Keratinocyte (primary cell): ENCODE measurements around the gene KRTAP4-6. TPM values are rescaled to one million over a fixed set of nuclear protein-coding genes. Genes with fewer than 3 reads are reported as not detected.

Experiments
- DNase-seq: peaks from one replicate; pipeline ENCODE4 v3.0.0-alpha.2; 2011; ENCODE audit warnings: low read depth, missing footprints, low spot score
- FAIRE-seq: peaks from 2 replicates; lab custom pipeline; 2011; peaks lifted over from hg19 to GRCh38; lab: Jason Lieb, UNC
- H2AFZ ChIP-seq: 2 replicates; pipeline ENCODE4 v1.6.0; 2012; ENCODE audit warnings: low read length, control low read depth, inconsistent platforms; ENCODE audit not compliant: control insufficient read depth
- H3K27ac ChIP-seq: 2 replicates; pipeline ENCODE4 v1.5.1; 2011; ENCODE audit warnings: low read length; ENCODE audit not compliant: control insufficient read depth, insufficient read depth
- H3K27me3 ChIP-seq: 3 replicates; pipeline ENCODE4 v1.6.0; 2011; ENCODE audit warnings: low read length; ENCODE audit not compliant: control insufficient read depth, insufficient read depth; ENCODE audit errors: extremely low read depth
- H3K36me3 ChIP-seq, 2 experiments: 2 replicates in 1 of 2; 3 replicates in 1 of 2; pipeline ENCODE4 v1.5.1; 2011; ENCODE audit warnings: low read length in 2 of 2, mild to moderate bottlenecking in 1 of 2; ENCODE audit not compliant: control insufficient read depth in 2 of 2, insufficient read depth in 2 of 2; ENCODE audit errors: extremely low read depth in 1 of 2
- H3K4me1 ChIP-seq: 3 replicates; pipeline ENCODE4 v1.5.1; 2011; ENCODE audit warnings: low read length; ENCODE audit not compliant: control insufficient read depth, insufficient read depth; ENCODE audit errors: extremely low read depth
- H3K4me2 ChIP-seq: 3 replicates; pipeline ENCODE4 v1.6.0; 2011; ENCODE audit warnings: low read depth, low read length; ENCODE audit not compliant: control insufficient read depth, insufficient read depth; ENCODE audit errors: extremely low read depth
- H3K4me3 ChIP-seq, 3 experiments: fragments of 200-600 bp in 1 of 3; sonication (generic) in 1 of 3; 2 replicates in 2 of 3; 3 replicates in 1 of 3; pipeline ENCODE4 v1.5.1; 2011 to 2016; ENCODE audit warnings: low read length in 3 of 3, mild to moderate bottlenecking in 3 of 3, control low read depth in 2 of 3, inconsistent platforms in 1 of 3, low read depth in 1 of 3, mixed read lengths in 1 of 3, mixed run types in 1 of 3, moderate library complexity in 1 of 3; ENCODE audit not compliant: control insufficient read depth in 2 of 3, insufficient read depth in 2 of 3; ENCODE audit errors: extremely low read depth in 1 of 3
- H3K79me2 ChIP-seq: 2 replicates; pipeline ENCODE4 v1.6.0; 2012; ENCODE audit warnings: low read length; ENCODE audit not compliant: control insufficient read depth, insufficient read depth
- H3K9ac ChIP-seq: 3 replicates; pipeline ENCODE4 v1.6.0; 2011; ENCODE audit warnings: low read length; ENCODE audit not compliant: control insufficient read depth, insufficient read depth; ENCODE audit errors: extremely low read depth
- H3K9me1 ChIP-seq: 3 replicates; pipeline ENCODE4 v1.6.0; 2011; ENCODE audit warnings: low read length; ENCODE audit not compliant: control insufficient read depth, insufficient read depth; ENCODE audit errors: extremely low read depth
- H3K9me3 ChIP-seq: 2 replicates; pipeline ENCODE4 v1.5.1; 2012; ENCODE audit warnings: low read depth, low read length; ENCODE audit not compliant: control insufficient read depth
- H4K20me1 ChIP-seq: 3 replicates; pipeline ENCODE4 v1.6.0; 2011; ENCODE audit warnings: low read length; ENCODE audit not compliant: control insufficient read depth, insufficient read depth; ENCODE audit errors: extremely low read depth
- CTCF ChIP-seq, 3 experiments: IDR thresholded peaks in 1 of 3; conservative IDR thresholded peaks in 1 of 3; optimal IDR thresholded peaks in 1 of 3; 2 replicates in 2 of 3; 3 replicates in 1 of 3; pipeline versions ENCODE3 to v1.5.1; 2011; ENCODE audit warnings: low read length in 3 of 3, mild to moderate bottlenecking in 3 of 3, moderate library complexity in 2 of 3, control low read depth in 1 of 3, inconsistent platforms in 1 of 3; ENCODE audit not compliant: insufficient read depth in 2 of 3; ENCODE audit errors: extremely low read depth in 1 of 3
- EZH2 ChIP-seq: IDR thresholded peaks from one replicate; pipeline ENCODE4 v1.6.1; 2012; ENCODE audit warnings: inconsistent platforms, mild to moderate bottlenecking, low read length, moderate library complexity
- dilution Hi-C: fragments of 300-500 bp; cut with MboI; formaldehyde crosslinking; loops from one replicate; pipeline ENCODE4 v1.7.0; 2020; ENCODE audit warnings: low sequenced_read_pairs; ENCODE audit not compliant: extremely low pct_ligation_motif_present
- polyA plus RNA-seq, 5 experiments: library from polyadenylated mRNA; depleted of rRNA in 3 of 5; stranded (reverse) in 3 of 5; stranded (forward) in 1 of 5; unstranded in 1 of 5; fragments of >200 nt; gene quantifications; 1 replicate in 1 of 5; 2 replicates in 3 of 5; 3 replicates in 1 of 5; pipeline versions ENCODE4 v1.2.1 to v1.2.3, GENCODE V29; 2011 to 2012; ENCODE audit warnings: missing spikeins in 2 of 5, low read depth in 1 of 5, low replicate concordance in 1 of 5
- small RNA-seq, 3 experiments: library from RNA; depleted of rRNA; stranded (forward); fragments of <200 nt; gene quantifications; one replicate each; pipeline ENCODE3, GENCODE V24; 2012; ENCODE audit warnings: low read depth in 3 of 3, low replicate concordance in 1 of 3; ENCODE audit not compliant: insufficient read length in 3 of 3

KRTAP4-6 gene
- polyA plus RNA-seq, 1 donor (not counting 4 experiments of a cell fraction or from before 2014, with no cell fraction given), result not detected

GRCh38 chr17:41096055-41096454 is 44.3 kb downstream of the KRTAP4-6 start:
- no peak overlapping the region for H3K9ac ChIP-seq
- H4K20me1 ChIP-seq, result no peaks in the 10 kb centered on the region
- no peaks in the 10 kb centered on the region for H3K27me3 ChIP-seq
- H3K4me1 ChIP-seq, result peaks cover 23% of the 10 kb centered on the region
- dilution Hi-C loops, result no loop called here
- no peaks in the 10 kb centered on the region for H3K9me1 ChIP-seq
- TF ChIP-seq EZH2 (no peak), CTCF (optimal IDR thresholded peaks at IDR 0.05 in 1 of 3, IDR thresholded peaks at IDR 0.05 in 1 of 3, conservative IDR thresholded peaks at IDR 0.05 in 1 of 3; ENCODE audit: extremely low read depth in 1 of 3, insufficient read depth in 2 of 3, low read length in 3 of 3) (no peak)
- H3K79me2 ChIP-seq, result no peaks in the 10 kb centered on the region
- H2AFZ ChIP-seq, result no peak overlapping the region
- no peak overlapping the region for H3K27ac ChIP-seq
- DNase-seq, result no peak
- no peaks in the 10 kb centered on the region for H3K36me3 ChIP-seq
- H3K4me2 ChIP-seq, result no peak overlapping the region
- H3K4me3 ChIP-seq, result no peak overlapping the region
- FAIRE-seq, result no peak
- no peaks in the 10 kb centered on the region for H3K9me3 ChIP-seq

Small RNAs within 50 kb of the gene (small RNA-seq; reads per million reads assigned to genes)
- 0 reads per million in 3 experiments for gene KRTAP4-17P

Other genes starting within 250 kb of the KRTAP4-6 start
- 8.2 to 14.4 TPM (median 9.3 TPM) in 3 replicates for gene KRT23, start 202.9 kb downstream of the KRTAP4-6 start, polyA plus RNA-seq
- 0.05 TPM in 1 of 3 replicates, not detected in the others for gene KRT39, start 173.6 kb downstream of the KRTAP4-6 start, polyA plus RNA-seq
- 0.03 TPM in 2 of 3 replicates, not detected in the other for gene KRT40, start 156.2 kb downstream of the KRTAP4-6 start, polyA plus RNA-seq
- gene KRTAP3-3, start 146.4 kb downstream of the KRTAP4-6 start, polyA plus RNA-seq, result not detected in 3 replicates
- gene KRTAP3-2, start 140.6 kb downstream of the KRTAP4-6 start, polyA plus RNA-seq, result not detected in 3 replicates
- gene KRTAP3-1, start 131.4 kb downstream of the KRTAP4-6 start, polyA plus RNA-seq, result not detected in 3 replicates
- gene KRTAP1-5, start 113.3 kb downstream of the KRTAP4-6 start, polyA plus RNA-seq, result 0.05 to 0.23 TPM (median 0.08 TPM) in 3 replicates
- gene KRTAP1-4, start 110.3 kb downstream of the KRTAP4-6 start, polyA plus RNA-seq, result not detected in 3 replicates
- gene KRTAP1-3, start 105.7 kb downstream of the KRTAP4-6 start, polyA plus RNA-seq, result not detected in 3 replicates
- 0.07 to 0.13 TPM in 2 of 3 replicates, not detected in the other for gene KRTAP1-1, start 99.1 kb downstream of the KRTAP4-6 start, polyA plus RNA-seq
- not detected in 3 replicates for gene KRTAP2-1, start 93.2 kb downstream of the KRTAP4-6 start, polyA plus RNA-seq
- gene KRTAP2-2, start 85.3 kb downstream of the KRTAP4-6 start, polyA plus RNA-seq, result not detected in 3 replicates
- gene KRTAP2-3, start 80.4 kb downstream of the KRTAP4-6 start, polyA plus RNA-seq, result 8.4 to 21.3 TPM (median 9.0 TPM) in 3 replicates
- 0.12 TPM in 1 of 3 replicates, not detected in the others for gene KRTAP2-4, start 74.7 kb downstream of the KRTAP4-6 start, polyA plus RNA-seq
- not detected in 3 replicates for gene KRTAP4-7, start 56.4 kb downstream of the KRTAP4-6 start, polyA plus RNA-seq
- gene KRTAP4-8, start 42.4 kb downstream of the KRTAP4-6 start, polyA plus RNA-seq, result not detected in 3 replicates
- gene KRTAP4-16, start 38.3 kb downstream of the KRTAP4-6 start, polyA plus RNA-seq, result not detected in 3 replicates
- gene KRTAP4-9, start 35.2 kb downstream of the KRTAP4-6 start, polyA plus RNA-seq, result not detected in 3 replicates
- not detected in 3 replicates for gene KRTAP4-11, start 22.2 kb downstream of the KRTAP4-6 start, polyA plus RNA-seq
- not detected in 3 replicates for gene KRTAP4-12, start 16.4 kb downstream of the KRTAP4-6 start, polyA plus RNA-seq
- gene KRTAP4-5, start 9.3 kb upstream of the KRTAP4-6 start, polyA plus RNA-seq, result not detected in 3 replicates
- not detected in 3 replicates for gene KRTAP4-4, start 20.2 kb upstream of the KRTAP4-6 start, polyA plus RNA-seq
- gene KRTAP4-3, start 27.7 kb upstream of the KRTAP4-6 start, polyA plus RNA-seq, result not detected in 3 replicates
- not detected in 3 replicates for gene KRTAP4-2, start 37.7 kb upstream of the KRTAP4-6 start, polyA plus RNA-seq
- not detected in 3 replicates for gene KRTAP4-1, start 44.4 kb upstream of the KRTAP4-6 start, polyA plus RNA-seq
- not detected in 3 replicates for gene KRTAP9-1, start 49.3 kb upstream of the KRTAP4-6 start, polyA plus RNA-seq
- not detected in 3 replicates for gene KRTAP9-2, start 86.1 kb upstream of the KRTAP4-6 start, polyA plus RNA-seq
- not detected in 3 replicates for gene KRTAP9-3, start 91.9 kb upstream of the KRTAP4-6 start, polyA plus RNA-seq
- gene KRTAP9-8, start 97.5 kb upstream of the KRTAP4-6 start, polyA plus RNA-seq, result not detected in 3 replicates
- gene KRTAP9-4, start 109.1 kb upstream of the KRTAP4-6 start, polyA plus RNA-seq, result not detected in 3 replicates
- not detected in 3 replicates for gene KRTAP9-9, start 114.8 kb upstream of the KRTAP4-6 start, polyA plus RNA-seq
- gene KRTAP9-6, start 124.8 kb upstream of the KRTAP4-6 start, polyA plus RNA-seq, result not detected in 3 replicates
- not detected in 3 replicates for gene KRTAP9-7, start 135.2 kb upstream of the KRTAP4-6 start, polyA plus RNA-seq
- not detected in 3 replicates for gene KRTAP29-1, start 162.3 kb upstream of the KRTAP4-6 start, polyA plus RNA-seq
- gene KRTAP16-1, start 168.8 kb upstream of the KRTAP4-6 start, polyA plus RNA-seq, result not detected in 3 replicates
- not detected in 3 replicates for gene KRTAP17-1, start 175.2 kb upstream of the KRTAP4-6 start, polyA plus RNA-seq
- 0.14 TPM in 1 of 3 replicates, not detected in the others for gene KRT33A, start 210.3 kb upstream of the KRTAP4-6 start, polyA plus RNA-seq
- gene KRT33B, start 229.3 kb upstream of the KRTAP4-6 start, polyA plus RNA-seq, result 0.18 to 0.33 TPM (median 0.21 TPM) in 3 replicates
- gene KRT34, start 241.8 kb upstream of the KRTAP4-6 start, polyA plus RNA-seq, result 4.4 to 4.8 TPM (median 4.6 TPM) in 3 replicates